AG04450 (cell line): ENCODE results near the gene NELFE. TPM values are rescaled to one million over a fixed set of nuclear protein-coding genes. Genes with fewer than 3 reads are reported as not detected.

Experiments
- CTCF ChIA-PET: fragments of 300-600, 350-600 bp; formaldehyde crosslinking; extraction: SDS; loops from one replicate; lab custom pipeline; 2022; ENCODE audit warnings: antibody characterized with exemption, inconsistent platforms; lab: Charles Lee
- POLR2A ChIA-PET: fragments of 350-600 bp; formaldehyde crosslinking; extraction: SDS; loops from one replicate; lab custom pipeline; 2021; ENCODE audit warnings: antibody characterized with exemption, inconsistent platforms; lab: Yijun Ruan, JAX
- DNase-seq: peaks from one replicate; pipeline ENCODE4 v3.0.0-alpha.2; 2011; ENCODE audit warnings: low read depth, low spot score
- H3K27ac ChIP-seq: one replicate; pipeline ENCODE4 v1.5.1; 2012; ENCODE audit warnings: low read depth, low read length, control low read depth
- H3K27me3 ChIP-seq: one replicate; pipeline ENCODE4 v1.6.0; 2012; ENCODE audit warnings: low read length; ENCODE audit not compliant: control insufficient read depth, insufficient read depth
- H3K4me3 ChIP-seq: 2 replicates; pipeline ENCODE4 v1.5.1; 2011; ENCODE audit warnings: mild to moderate bottlenecking, low read depth, low read length, control low read depth
- H3K9me3 ChIP-seq: 2 replicates; pipeline ENCODE4 v1.5.1; 2012; ENCODE audit warnings: low read length; ENCODE audit not compliant: control insufficient read depth, insufficient read depth
- CTCF ChIP-seq: IDR thresholded peaks from 2 replicates; pipeline ENCODE4 v1.5.1; 2011; ENCODE audit warnings: low read depth, low read length, control low read depth, inconsistent platforms
- polyA plus RNA-seq: library from polyadenylated mRNA; depleted of rRNA; stranded (reverse); fragments of >200 nt; gene quantifications from 2 replicates; pipeline ENCODE4 v1.2.3, GENCODE V29; 2011

Gene NELFE
- polyA plus RNA-seq, 1 experiment, result 51.4 TPM

- no peak for DNase-seq
- Histone ChIP-seq H3K9me3 (no peaks in the 10 kb centered on the region; the same call in 1 of the 2 replicates), H3K4me3 (no peak overlapping the region), H3K27ac (no peak overlapping the region), H3K27me3 (no peaks in the 10 kb centered on the region)
- ChIA-PET CTCF (interaction anchor here (1.0 kb wide), 1 partner anchor 32 kb away, joined by 5 read pairs; no protein-coding TSS in a partner anchor), POLR2A (no interaction called here)
- TF ChIP-seq CTCF, result no peak
Measured at GRCh38 chr6:31920811-31921210, 38.0 kb downstream of the NELFE start.

DNA sequence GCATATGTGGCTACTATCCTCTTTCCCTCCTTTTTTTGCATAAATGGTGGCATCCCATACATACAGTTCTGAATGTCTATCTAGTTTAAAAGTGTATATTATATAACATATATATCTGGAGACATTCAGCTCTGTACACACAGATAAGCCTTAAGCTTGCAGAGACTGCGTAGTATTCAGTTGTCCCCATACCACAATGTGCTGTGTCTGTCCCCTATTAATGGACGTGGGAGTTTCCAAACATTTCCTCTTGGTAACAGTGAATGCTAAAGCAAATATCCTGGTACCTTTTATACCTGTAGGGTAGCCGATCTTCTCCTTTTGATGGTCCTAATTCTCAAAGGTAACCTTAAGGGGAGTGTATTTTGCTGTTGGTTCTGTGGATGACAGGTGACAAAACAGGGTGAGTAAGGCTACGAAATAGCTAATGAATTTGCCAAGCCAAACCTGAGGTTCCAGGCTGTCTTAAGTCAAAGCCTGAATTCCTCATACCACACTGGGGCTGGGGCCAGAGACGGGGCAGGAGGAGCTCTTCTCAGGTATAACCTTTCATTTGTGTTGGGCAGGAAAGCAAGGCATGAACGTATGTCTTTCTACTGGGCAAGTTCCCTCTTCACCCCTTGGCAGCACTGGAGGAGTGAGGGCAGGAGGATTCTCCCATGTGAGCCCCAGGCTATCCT lies 39.0 kb downstream of the NELFE start:
- TF ChIP-seq CTCF, result no peak

DNA sequence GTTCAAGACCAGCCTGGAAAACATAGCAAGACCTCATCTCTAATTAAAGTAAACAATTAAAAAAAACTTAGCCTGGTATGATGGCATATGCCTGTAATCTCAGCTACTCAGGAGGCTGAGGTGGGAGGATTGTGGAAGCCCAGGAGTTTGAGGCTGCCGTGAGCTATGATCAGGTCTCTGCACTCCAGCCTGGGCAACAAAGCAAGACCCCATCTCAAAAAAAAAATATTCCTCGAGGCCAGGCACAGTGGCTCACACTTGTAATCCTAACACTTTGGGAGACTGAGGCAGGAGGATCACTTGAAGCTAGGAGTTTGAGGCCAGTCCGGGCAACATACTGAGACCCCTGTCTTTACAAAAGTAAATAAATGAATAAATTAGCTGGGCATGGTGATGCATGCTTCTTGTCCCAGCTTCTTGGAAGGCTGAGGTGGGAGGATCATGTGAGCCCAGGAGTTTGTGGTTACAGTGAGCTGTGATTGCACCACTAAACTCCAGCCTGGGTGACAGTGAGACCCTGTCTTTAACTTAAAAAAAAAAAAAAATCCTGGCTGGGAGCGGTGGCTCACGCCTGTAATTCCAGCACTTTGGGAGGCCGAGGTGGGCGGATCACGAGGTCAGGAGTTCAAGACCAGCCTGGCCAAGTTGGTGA lies 40.6 kb downstream of the NELFE start:
- CTCF ChIA-PET, result interaction anchor here (0.7 to 1.3 kb wide), 2 partner anchors 17 to 34 kb away, joined by 3 to 6 read pairs; no protein-coding TSS in a partner anchor
- no peak for DNase-seq
- no peak overlapping the region for H3K27ac ChIP-seq
- POLR2A ChIA-PET, result no interaction called here
- no peaks in the 10 kb centered on the region for H3K27me3 ChIP-seq
- no peak overlapping the region for H3K4me3 ChIP-seq
- no peak for TF ChIP-seq CTCF
- H3K9me3 ChIP-seq, result no peaks in the 10 kb centered on the region

More for the DNA sequence above, 39.0 kb downstream of the NELFE start:
- Histone ChIP-seq H3K27ac (no peak overlapping the region), H3K9me3 (no peaks in the 10 kb centered on the region), H3K4me3 (no peak overlapping the region), H3K27me3 (no peaks in the 10 kb centered on the region)
- no peak for DNase-seq
- CTCF ChIA-PET, result interaction anchor here (1.1 kb wide), 1 partner anchor 33 kb away, joined by 5 read pairs; no protein-coding TSS in a partner anchor
- POLR2A ChIA-PET, result no interaction called here

DNA sequence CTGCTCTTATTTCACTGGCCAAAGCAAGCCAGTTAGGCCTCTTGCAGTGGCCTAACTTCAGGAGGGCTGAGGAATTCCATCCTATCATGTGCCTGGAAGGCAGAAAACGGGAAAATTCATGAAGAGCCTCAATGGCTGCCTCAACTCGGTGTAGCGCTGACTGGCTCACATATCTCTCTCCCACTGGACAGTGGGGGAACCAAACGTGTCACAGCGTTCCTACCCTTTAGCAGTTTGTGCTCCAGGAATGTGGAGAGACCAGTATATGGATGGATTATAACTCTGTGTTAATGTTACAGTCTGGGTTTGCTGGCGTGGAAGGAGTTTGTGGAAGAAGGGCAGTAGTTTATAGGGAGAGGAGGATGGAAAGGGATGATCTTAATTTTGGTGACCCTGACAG lies 43.0 kb downstream of the NELFE start:
- ChIA-PET POLR2A (no interaction called here), CTCF (no interaction called here)
- no peak for DNase-seq
- H3K4me3 ChIP-seq, result no peak overlapping the region
- TF ChIP-seq CTCF, result no peak
- no peaks in the 10 kb centered on the region for H3K27me3 ChIP-seq
- H3K9me3 ChIP-seq, result no peaks in the 10 kb centered on the region
- no peak overlapping the region for H3K27ac ChIP-seq

DNA sequence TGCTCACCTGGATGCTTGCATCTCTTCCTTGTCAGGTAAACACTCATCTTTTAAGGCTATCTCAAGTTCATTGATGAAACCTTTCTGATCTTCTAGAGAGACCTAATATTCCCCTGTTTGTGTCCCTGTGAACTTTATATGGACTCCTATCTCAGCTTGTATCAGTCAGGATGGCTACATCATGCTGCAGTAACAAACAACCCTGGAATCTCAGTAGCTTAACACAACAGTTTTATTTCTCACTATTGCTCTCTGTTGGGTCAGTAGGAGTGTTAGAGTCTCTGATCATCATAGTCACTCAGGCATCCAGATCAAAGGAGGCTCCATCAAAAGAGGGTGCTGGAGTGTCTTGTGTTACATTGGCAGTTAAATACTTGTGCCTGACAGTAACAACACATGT lies 43.4 kb downstream of the NELFE start:
- ChIA-PET POLR2A (no interaction called here), CTCF (no interaction called here)
- TF ChIP-seq CTCF, result no peak
- Histone ChIP-seq H3K27me3 (no peaks in the 10 kb centered on the region), H3K4me3 (no peak overlapping the region), H3K27ac (no peak overlapping the region), H3K9me3 (no peaks in the 10 kb centered on the region)
- DNase-seq, result no peak
